Right cardiac atrium (tissue), 5 donors: Measurements from ENCODE around the gene NDUFS6. TPM values are rescaled to one million over a fixed set of nuclear protein-coding genes. Genes with fewer than 3 reads are reported as not detected.

Source experiments
- ATAC-seq, 2 donors: fragments of 200-7000 bp; cut with Tn5 transposase; one replicate each; pipeline versions ENCODE4 v1.8.0 to v1.9.1; 2020; ENCODE audit warnings: moderate library complexity in 2 of 2, mild to moderate bottlenecking in 1 of 2
- DNase-seq, 3 donors: peaks; one replicate each; pipeline ENCODE4 v3.0.0-alpha.2; 2020
- H3K27ac ChIP-seq: one replicate; pipeline ENCODE4 v1.5.1; 2013; ENCODE audit warnings: mild to moderate bottlenecking, low read length, control low read depth, moderate library complexity
- H3K27me3 ChIP-seq: one replicate; pipeline ENCODE4 v1.6.1; 2013; ENCODE audit not compliant: control insufficient read depth, insufficient read depth
- H3K4me1 ChIP-seq: one replicate; pipeline ENCODE4 v1.6.1; 2013; ENCODE audit warnings: low read length; ENCODE audit not compliant: control insufficient read depth, insufficient read depth
- H3K4me3 ChIP-seq: one replicate; pipeline ENCODE4 v1.5.1; 2013; ENCODE audit warnings: low read length, control low read depth
- H3K9me3 ChIP-seq: one replicate; pipeline ENCODE4 v1.6.1; 2013; ENCODE audit warnings: low read length; ENCODE audit not compliant: control insufficient read depth
- WGBS: extraction: QIAGEN DNeasy Blood & Tissue Kit; methylation state at CpG from one replicate; pipeline ENCODE4 v1.1.7; 2013; 5-methylcytosine and 5-hydroxymethylcytosine counted together
- intact Hi-C, 4 donors: fragments of 100-400 bp; cut with DNase I; formaldehyde crosslinking; loops; one replicate each; pipeline versions ENCODE4 v1.11.0 to v1.14.0; 2022 to 2023
- polyA plus RNA-seq: library from polyadenylated mRNA; stranded (reverse); fragments of 200-250 nt; gene quantifications from one replicate; pipeline ENCODE4 v1.2.3, GENCODE V29; 2013
- total RNA-seq, 4 donors: library from RNA; stranded (reverse); fragmentation: NEBNext Ultra II Directional; extraction: Animal tissue kit (Norgen Biotek cat#: 25700); gene quantifications; one replicate each; pipeline ENCODE4 v1.2.1, GENCODE V29; 2021
- donor health status: healthy with polysubstance abuse.
- donor health status: DM: no; HTN: yes; CAD: no.
- donor health status: DM: no; HTN: no; CAD: no.
- donor health status: DM: no; HTN: yes; CAD: no; lungs with severe emphysema.
- donor health status: DM: yes; HTN: yes; CAD: no.

NDUFS6 gene
- total and polyA plus RNA-seq, 5 donors, result 64.1 to 216 (median 82.2) TPM

- Histone ChIP-seq H3K9me3 (no peaks in the 10 kb centered on the region), H3K4me3 (no peak overlapping the region), H3K4me1 (no peaks in the 10 kb centered on the region), H3K27me3 (no peaks in the 10 kb centered on the region), H3K27ac (no peak overlapping the region)
- no peak for DNase-seq
- intact Hi-C loops, result no loop called here
- ATAC-seq, result peak in 1 of 2 donors; percentile 26
- WGBS, result 58% methylated on average over 39 of the region's 39 CpGs
Measured at GRCh38 chr5:1827886-1828397, 26.7 kb downstream of the NDUFS6 start.

- 79% methylated on average over 17 of the region's 17 CpGs for WGBS
- intact Hi-C loops, result no loop called here
- ATAC-seq (no peak), DNase-seq (no peak)
- H3K27me3 ChIP-seq, result no peaks in the 10 kb centered on the region
- no peaks in the 10 kb centered on the region for H3K4me1 ChIP-seq
- H3K4me3 ChIP-seq, result no peak overlapping the region
- no peak overlapping the region for H3K27ac ChIP-seq
- H3K9me3 ChIP-seq, result no peaks in the 10 kb centered on the region
Measured at GRCh38 chr5:1830571-1831228, 29.5 kb downstream of the NDUFS6 start.

GRCh38 chr5:1831257-1831656 lies 30.1 kb downstream of the NDUFS6 start:
- H3K9me3 ChIP-seq, result no peaks in the 10 kb centered on the region
- H3K4me1 ChIP-seq, result no peaks in the 10 kb centered on the region
- DNase-seq (no peak), ATAC-seq (no peak)
- intact Hi-C loops, result no loop called here
- 89% methylated on average over 11 of the region's 11 CpGs for WGBS
- H3K27me3 ChIP-seq, result no peaks in the 10 kb centered on the region
- H3K4me3 ChIP-seq, result no peak overlapping the region
- no peak overlapping the region for H3K27ac ChIP-seq

- DNase-seq, result peak in 1 of 3 donors; percentile 35
- no peak for ATAC-seq
- no peak overlapping the region for H3K27ac ChIP-seq
- no peaks in the 10 kb centered on the region for H3K27me3 ChIP-seq
- intact Hi-C loops, result no loop called here
- no peaks in the 10 kb centered on the region for H3K4me1 ChIP-seq
- H3K4me3 ChIP-seq, result no peak overlapping the region
- WGBS, result 46% methylated on average over 14 of the region's 14 CpGs
- H3K9me3 ChIP-seq, result no peaks in the 10 kb centered on the region
Measured at GRCh38 chr5:1831677-1832313, 30.6 kb downstream of the NDUFS6 start.

DNA sequence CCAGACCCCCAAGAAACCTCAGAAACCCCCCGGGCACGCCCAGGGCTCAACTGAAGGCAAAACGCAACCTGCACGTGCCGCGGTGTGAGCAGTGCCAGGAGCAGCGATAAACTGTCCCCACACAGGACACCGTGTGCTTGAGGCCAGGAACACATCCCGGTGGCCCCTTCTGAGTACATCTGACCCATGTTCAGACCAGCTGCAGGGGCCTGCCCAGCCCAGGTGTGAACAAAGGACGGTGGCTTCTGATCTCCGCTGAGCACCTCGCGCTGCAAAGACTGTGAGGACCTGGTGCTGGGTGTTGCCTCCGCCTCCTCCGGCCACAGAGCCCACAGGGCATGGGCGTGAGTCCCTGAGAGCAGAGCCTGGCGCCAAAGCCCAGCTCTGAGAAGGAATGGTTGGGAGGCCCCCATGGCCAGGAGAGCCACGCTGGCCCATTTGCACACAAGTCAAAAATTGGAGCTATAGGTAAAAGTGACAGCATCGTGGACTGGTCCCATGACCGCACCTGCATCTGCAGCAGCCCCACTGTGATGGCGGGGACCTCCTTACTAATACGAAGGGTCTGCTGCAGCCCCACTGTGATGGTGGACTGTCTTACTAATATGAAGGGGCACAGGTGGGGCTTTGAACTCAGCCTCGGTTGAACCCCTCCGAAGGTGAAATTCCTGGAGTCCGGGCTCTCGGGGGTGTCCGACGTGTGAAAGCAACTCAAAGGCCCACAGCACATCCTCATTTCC lies 31.5 kb downstream of the NDUFS6 start:
- Histone ChIP-seq H3K27ac (no peak overlapping the region), H3K4me1 (no peaks in the 10 kb centered on the region), H3K4me3 (no peak overlapping the region), H3K9me3 (no peaks in the 10 kb centered on the region), H3K27me3 (no peaks in the 10 kb centered on the region)
- no peak for DNase-seq
- intact Hi-C loops, result no loop called here
- no peak for ATAC-seq
- 79% methylated on average over 28 of the region's 28 CpGs for WGBS

- 86% methylated on average over 16 of the region's 16 CpGs for WGBS
- H3K27me3 ChIP-seq, result no peaks in the 10 kb centered on the region
- ATAC-seq, result peak in 1 of 2 donors; percentile 17
Measured at GRCh38 chr5:1833264-1834021, 32.2 kb downstream of the NDUFS6 start.

DNA sequence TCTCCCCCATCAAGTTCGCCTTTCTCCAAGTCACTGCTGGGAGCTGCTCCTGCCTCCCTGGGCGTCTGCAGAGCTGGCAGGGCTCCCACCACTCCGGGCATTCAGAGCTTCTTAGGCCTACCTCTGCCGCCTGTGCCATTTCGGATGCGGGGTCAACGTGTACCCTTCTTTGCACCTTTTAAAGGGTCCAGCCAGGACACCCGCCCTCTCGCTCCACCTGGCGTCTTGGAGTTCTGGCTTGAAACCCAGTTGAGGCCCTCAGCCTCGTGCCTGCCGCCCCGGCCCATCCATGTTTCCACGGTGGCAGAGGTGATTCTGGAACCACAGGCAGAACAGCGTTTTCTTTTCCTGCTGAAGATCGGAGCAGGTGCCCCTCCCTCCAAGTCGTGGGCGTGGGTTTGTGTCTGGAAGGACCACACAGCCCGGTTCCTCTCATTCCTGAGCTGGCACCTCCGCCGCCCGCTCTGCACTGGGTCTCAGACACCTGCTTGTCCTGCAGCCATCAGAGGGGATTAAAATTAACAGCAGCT lies 32.9 kb downstream of the NDUFS6 start:
- no peaks in the 10 kb centered on the region for H3K9me3 ChIP-seq
- H3K4me3 ChIP-seq, result no peak overlapping the region
- ATAC-seq (no peak), DNase-seq (no peak)
- no peaks in the 10 kb centered on the region for H3K4me1 ChIP-seq
- WGBS, result 73% methylated on average over 22 of the region's 22 CpGs
- intact Hi-C loops, result no loop called here
- no peaks in the 10 kb centered on the region for H3K27me3 ChIP-seq
- H3K27ac ChIP-seq, result no peak overlapping the region

More at GRCh38 chr5:1833264-1834021, 32.2 kb downstream of the NDUFS6 start:
- no peak for DNase-seq
- H3K27ac ChIP-seq, result no peak overlapping the region
- intact Hi-C loops, result no loop called here
- no peaks in the 10 kb centered on the region for H3K9me3 ChIP-seq
- H3K4me1 ChIP-seq, result no peaks in the 10 kb centered on the region
- H3K4me3 ChIP-seq, result no peak overlapping the region

- Histone ChIP-seq H3K9me3 (no peaks in the 10 kb centered on the region), H3K4me3 (no peak overlapping the region), H3K4me1 (no peaks in the 10 kb centered on the region), H3K27ac (no peak overlapping the region), H3K27me3 (no peaks in the 10 kb centered on the region)
- no peak for ATAC-seq
- 57% methylated on average over 21 of the region's 21 CpGs for WGBS
- DNase-seq, result no peak
- intact Hi-C loops, result no loop called here
Measured at GRCh38 chr5:1834721-1835429, 33.7 kb downstream of the NDUFS6 start.

DNA sequence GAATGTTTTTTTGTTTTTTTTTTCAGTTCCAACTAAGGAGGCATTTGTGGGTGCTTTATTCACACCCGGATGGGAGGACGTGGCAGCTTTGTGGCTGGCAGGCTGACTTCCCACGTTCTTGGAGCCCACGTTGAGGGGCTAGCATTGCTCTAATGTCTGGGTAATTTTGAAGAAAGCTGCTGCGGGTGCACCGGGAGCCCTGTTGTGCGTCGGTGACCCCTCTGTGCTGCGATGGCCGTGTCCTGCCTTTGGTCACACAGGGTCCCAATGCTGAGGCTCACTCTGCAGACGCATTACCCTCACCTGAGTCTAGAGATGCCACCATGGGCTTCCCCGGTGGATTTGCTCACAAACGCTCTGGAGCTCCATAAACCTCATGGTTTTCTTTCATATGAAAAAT lies 34.2 kb downstream of the NDUFS6 start:
- DNase-seq (no peak), ATAC-seq (no peak)
- Histone ChIP-seq H3K27ac (no peak overlapping the region), H3K4me3 (no peak overlapping the region), H3K27me3 (no peaks in the 10 kb centered on the region), H3K4me1 (no peaks in the 10 kb centered on the region), H3K9me3 (no peaks in the 10 kb centered on the region)
- intact Hi-C loops, result no loop called here
- 82% methylated on average over 13 of the region's 13 CpGs for WGBS

DNA sequence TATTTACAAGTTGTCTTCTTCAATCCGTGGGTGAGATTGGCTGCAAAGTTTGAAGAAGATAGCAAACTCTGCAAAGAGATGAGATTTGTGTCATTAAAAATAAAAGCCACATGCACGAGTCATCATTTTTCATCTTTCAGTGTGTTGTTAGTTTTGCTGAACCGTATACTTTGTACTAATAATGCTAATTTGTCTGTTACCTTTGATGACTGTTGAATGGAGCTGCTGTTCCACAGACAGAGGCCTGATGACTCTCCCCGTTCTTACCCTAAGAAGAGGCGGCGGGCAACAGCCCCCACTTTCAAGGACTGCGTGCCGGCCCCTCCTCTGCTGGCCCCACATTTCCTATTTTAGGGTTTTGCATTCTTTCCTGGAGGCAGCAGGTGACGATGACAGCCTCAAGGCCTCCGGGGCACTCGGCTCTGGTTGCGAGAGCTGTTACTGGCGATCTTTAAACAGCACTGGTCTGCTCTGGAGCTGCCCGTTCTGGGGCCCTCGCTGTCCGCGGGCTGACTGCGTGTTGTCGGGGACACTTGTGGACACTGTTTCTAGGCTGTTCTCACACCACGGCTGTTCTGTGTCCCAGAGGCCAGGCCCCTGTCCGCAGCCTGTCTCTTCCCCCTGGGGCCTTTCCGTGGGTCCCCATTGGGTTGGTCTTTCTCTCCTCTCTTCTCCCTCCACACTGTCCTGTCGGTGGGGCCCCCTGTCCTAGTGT lies 35.1 kb downstream of the NDUFS6 start:
- H3K27me3 ChIP-seq, result no peaks in the 10 kb centered on the region
- peak in 1 of 3 donors; percentile 60 for DNase-seq
- 46% methylated on average over 23 of the region's 23 CpGs for WGBS

More for the DNA sequence above, 35.1 kb downstream of the NDUFS6 start:
- H3K27ac ChIP-seq, result peak overlapping the region; percentile 25
- H3K4me1 ChIP-seq, result no peaks in the 10 kb centered on the region
- peak; percentile 24 to 41 for ATAC-seq
- no peak overlapping the region for H3K4me3 ChIP-seq
- intact Hi-C loops, result no loop called here
- no peaks in the 10 kb centered on the region for H3K9me3 ChIP-seq
